NCI-H2107 (cell line): ENCODE results near the gene F7.

ENCODE experiments used
- DNase-seq: peaks from one replicate; lab custom pipeline; 2025; lab: John Stamatoyannopoulos, UW

F7 gene

GRCh38 chr13:113086991-113087922 lies 18.3 kb upstream of the F7 start:
- DNase-seq = no peak

GRCh38 chr13:113087923-113088690 lies 17.5 kb upstream of the F7 start:
- no peak for DNase-seq

- no peak for DNase-seq
Measured at GRCh38 chr13:113088691-113089020, 16.9 kb upstream of the F7 start.

- no peak for DNase-seq
Measured at GRCh38 chr13:113089693-113090414, 15.7 kb upstream of the F7 start.

GRCh38 chr13:113090415-113090770 lies 15.2 kb upstream of the F7 start:
- no peak for DNase-seq

GRCh38 chr13:113090806-113091205 lies 14.8 kb upstream of the F7 start:
- no peak for DNase-seq

- no peak for DNase-seq
Measured at GRCh38 chr13:113091211-113091771, 14.3 kb upstream of the F7 start.

GRCh38 chr13:113091891-113092775 lies 13.5 kb upstream of the F7 start:
- no peak for DNase-seq

GRCh38 chr13:113092776-113093579 lies 12.6 kb upstream of the F7 start:
- DNase-seq = no peak

- no peak for DNase-seq
Measured at GRCh38 chr13:113093580-113094409, 11.8 kb upstream of the F7 start.

GRCh38 chr13:113094410-113094800 lies 11.2 kb upstream of the F7 start:
- no peak for DNase-seq

GRCh38 chr13:113095146-113096051 lies 10.2 kb upstream of the F7 start:
- no peak for DNase-seq

- no peak for DNase-seq
Measured at GRCh38 chr13:113096052-113096744, 9.4 kb upstream of the F7 start.

GRCh38 chr13:113096745-113097305 lies 8.8 kb upstream of the F7 start:
- DNase-seq = no peak

GRCh38 chr13:113097651-113098050 lies 7.9 kb upstream of the F7 start:
- no peak for DNase-seq

GRCh38 chr13:113098162-113098732 lies 7.3 kb upstream of the F7 start:
- DNase-seq = no peak

- no peak for DNase-seq
Measured at GRCh38 chr13:113099142-113099541, 6.4 kb upstream of the F7 start.
